Measurements from ENCODE around the gene LYRM2. TPM values are rescaled to one million over a fixed set of nuclear protein-coding genes. Genes with fewer than 3 reads are reported as not detected.
A peak's percentile ranks its signal among the peaks of the same experiment; 100 is the strongest.
"Not testable (repeated sequence)": the region's sequence is repeated elsewhere in the genome, so short reads cannot be mapped to it uniquely, and the experiment has no call there.

Gene LYRM2
- total RNA-seq, 1 donor from 2014 or later, result 19.3 TPM

DNA sequence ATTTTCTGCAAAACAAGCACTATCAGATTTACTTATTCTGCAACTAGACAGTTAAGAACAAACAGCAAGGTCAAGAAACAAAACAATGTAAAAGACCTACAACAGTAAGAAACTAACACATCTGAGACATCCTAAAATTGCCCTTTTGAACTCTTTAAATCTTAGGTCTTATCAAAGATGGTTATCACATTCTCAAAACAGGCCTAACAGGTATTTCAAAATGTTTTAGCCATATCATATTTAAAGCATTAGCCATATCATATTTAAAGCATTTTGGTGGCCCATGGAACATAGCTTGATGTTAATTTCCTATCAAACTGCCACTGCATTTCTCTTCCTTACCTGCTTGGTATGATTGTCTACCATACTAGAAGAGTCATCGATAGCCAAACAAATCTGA is 11.1 kb upstream of the LYRM2 start:
- no peak for DNase-seq (ENCODE audit: low spot score)

DNA sequence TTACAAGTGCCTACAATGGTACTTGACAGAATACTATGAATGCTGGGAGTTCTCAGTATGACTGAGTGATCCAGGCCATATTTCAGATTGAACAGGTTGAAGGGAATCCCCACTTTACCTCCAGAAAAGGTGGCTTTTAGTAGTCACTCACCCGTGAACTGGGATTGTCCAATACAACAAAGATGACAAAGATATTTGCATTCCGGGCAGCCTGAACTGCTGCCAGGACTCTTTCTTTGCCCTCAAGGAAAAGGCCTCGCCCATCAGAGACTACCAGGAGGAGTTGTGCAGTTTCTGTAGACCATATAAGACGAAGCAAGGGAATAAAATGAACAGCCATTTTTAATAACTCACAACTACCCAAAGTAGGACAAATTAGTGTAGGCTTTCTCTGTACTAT is 6.3 kb upstream of the LYRM2 start:
- DNase-seq (ENCODE audit: low spot score), result no peak

DNA sequence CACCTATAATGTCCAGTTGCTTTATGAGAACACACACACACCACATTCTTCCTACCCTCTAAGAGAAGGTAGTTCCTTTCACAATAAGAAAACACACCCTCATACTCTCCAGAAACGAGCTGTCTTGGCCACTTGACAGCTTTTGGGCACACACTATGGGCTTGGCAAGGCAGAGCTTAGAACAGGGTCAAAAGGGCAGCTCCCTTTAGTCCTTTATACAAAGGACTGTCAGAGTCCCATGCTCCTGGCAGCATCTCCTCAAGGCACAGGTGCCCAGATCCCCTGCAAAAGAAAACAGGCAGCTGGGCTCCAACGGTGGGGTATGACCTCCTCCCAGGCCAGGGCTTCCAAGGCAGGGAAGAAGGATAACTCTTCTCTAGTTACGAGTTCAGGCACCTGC is 4.9 kb upstream of the LYRM2 start:
- no peak for DNase-seq (ENCODE audit: low spot score)

DNA sequence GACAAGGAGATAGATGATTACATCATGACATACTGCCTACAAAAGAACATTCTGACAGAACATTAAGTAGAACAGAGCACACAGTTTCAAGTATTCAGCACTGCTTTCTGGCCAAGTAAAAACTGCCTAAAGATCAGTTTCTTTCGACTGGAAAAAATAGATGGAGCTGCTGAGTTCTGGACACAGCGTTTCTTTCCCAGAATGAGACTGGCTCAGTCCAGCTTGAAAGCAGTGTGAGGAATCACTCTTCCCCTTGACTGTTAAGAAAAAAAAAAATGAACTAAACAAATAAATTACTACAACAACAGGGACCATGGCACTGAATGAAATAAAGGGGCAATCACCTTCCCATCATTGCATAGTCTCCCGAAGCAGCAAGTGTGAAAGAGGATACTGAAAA is 4.4 kb upstream of the LYRM2 start:
- DNase-seq (ENCODE audit: low spot score), result no peak

DNA sequence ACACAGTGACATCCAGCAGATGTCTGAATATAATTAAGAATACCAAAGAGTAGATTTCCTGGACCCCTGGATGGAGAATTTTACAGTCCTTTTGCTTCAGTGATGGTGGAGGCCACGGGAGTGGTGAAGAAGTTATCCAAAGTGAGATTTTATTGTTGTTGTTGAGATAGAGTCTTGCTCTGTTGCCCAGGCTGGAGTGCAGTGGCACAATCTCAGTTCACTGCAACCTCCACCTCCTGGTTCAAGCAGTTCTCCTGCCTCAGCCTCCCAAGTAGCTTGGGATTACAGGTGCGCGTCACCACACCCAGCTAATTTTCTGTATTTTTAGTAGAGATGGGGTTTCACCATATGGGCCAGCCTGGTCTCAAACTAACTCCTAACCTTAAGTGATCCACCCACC is 3.0 kb upstream of the LYRM2 start:
- DNase-seq (ENCODE audit: low spot score), result not testable (repeated sequence)

DNA sequence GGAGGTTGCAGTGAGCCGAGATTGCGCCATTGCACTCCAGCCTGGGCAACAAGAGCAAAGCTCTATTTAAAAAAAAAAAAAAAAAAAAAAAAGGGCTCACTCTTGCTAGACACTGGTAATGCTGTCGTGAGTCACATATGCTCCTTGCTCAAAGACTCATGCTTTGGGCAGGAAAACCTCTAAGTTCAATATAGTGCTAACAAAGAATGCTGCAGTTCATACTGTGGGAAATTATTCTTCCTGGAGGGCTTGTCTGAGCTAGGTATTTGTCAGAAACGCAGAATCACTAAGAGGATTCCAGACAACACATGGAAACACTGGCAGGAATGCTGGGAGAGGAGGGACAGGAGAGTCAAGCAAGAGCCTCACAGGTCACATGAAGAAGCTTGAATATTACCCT is 2.3 kb upstream of the LYRM2 start:
- no peak for DNase-seq (ENCODE audit: low spot score)

DNA sequence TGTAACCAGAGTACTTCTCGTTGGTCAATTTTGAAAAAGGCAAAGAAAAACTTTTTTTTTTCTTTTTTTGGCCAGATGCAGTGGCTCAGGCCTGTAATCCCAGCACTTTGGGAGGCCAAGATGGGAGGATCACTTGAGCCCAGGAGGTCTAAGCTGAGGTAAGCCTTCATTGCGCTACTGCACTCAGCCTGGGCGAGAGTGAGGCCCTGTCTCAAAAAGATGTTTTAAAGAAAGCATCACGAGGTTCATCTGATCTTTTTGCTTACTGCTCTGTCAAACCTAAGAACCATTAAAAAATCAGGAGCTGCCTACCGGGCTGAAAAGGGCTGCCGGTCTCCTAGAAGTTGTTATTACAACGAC is 607 bp downstream of the LYRM2 start:
- DNase-seq (ENCODE audit: low spot score), result no peak

DNA sequence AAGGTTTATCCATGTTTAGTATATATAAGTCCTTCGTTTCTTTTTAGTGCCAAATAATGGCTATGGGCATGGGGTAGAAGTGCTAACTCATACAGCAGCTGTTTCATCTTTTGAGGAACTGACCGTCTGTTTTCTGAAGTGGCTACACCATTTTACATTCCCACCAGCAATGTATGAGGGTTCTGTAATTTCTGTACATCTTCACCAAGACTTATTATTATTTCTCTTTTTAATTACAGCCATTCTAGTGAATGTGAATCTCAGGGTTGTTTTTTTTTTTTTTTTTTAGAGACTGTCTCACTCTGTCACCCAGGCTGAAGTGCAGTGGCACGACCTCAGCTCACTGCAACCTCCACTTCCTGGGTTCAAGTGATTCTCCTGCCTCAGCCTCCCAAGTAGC is 2.1 kb downstream of the LYRM2 start:
- not testable (repeated sequence) for DNase-seq (ENCODE audit: low spot score)

DNA sequence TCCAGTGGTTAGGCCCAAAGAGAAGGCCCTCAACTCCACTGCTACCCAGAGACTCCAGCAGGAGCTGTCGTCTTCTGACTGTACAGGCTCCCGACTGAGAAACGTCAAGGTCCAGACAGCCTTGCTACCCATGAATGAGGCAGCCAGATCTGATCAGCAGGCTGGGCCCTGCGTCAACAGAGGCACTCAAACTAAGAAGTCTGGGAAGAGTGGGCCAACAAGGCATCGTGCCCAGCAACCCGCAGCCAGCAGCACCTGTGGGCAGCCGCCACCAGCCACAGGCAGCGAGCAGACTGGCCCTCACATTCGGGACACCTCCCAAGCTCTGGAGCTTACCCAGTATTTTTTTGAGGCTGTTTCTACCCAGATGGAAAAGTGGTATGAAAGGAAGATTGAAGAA is 8.1 kb downstream of the LYRM2 start:
- no peak for DNase-seq (ENCODE audit: low spot score)

DNA sequence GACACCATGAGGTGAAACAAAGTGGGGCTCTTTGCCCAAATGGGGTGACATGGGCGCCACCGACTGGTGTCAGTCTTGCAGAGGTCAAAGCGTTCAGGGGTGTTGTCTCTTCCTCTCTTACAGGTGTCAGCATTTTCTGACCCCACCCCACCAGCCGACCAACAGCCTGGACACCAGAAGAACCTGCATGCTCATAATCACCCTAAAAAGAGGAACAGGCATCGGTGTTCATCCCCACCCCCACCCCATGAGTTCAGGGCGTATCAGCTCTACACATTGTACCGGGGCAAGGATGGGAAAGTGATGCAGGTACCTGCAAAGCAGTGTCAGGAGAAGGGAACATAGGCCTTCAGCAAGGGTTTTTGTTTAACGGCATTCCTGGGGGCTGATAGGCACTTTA is 14.8 kb downstream of the LYRM2 start:
- no peak for DNase-seq (ENCODE audit: low spot score)

DNA sequence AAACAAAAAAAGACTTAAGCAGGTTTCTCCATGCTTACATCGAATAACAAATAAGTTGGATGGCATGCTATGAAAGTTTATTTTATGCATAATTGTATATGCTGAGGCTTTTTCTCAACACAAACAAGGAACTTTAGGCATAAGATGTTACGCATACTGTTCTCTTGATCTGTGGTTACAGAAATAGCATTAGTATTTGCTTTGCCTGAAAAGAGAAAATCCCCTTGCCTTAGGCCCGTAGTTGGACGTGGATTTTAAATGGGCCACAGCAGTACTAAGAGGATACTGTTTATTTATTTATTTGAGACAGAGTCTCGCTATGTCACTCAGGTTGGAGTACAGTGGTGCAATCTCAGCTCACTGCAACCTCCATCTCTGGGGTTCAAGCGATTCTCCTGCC is 19.0 kb downstream of the LYRM2 start:
- DNase-seq (ENCODE audit: low spot score), result no peak

DNA sequence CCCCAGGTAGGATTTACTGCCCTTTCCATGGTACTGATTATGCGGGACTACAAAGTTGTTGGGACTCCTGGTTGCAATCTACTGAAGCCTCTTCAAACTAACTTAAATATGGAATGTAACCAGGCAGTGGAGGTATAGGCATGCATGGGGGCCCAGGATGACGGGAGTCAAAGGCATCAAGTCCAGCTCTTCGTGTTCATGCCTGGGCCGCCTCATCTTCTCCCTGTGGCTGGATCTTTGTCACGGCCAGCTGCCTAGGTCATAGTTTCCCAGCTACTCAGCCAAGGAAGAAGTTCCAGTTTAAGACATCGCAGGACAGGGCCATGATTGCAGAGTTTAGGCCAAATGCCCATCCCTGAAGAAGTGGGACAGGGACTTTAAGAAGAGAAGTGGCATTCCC is 20.5 kb downstream of the LYRM2 start:
- DNase-seq (ENCODE audit: low spot score), result no peak

DNA sequence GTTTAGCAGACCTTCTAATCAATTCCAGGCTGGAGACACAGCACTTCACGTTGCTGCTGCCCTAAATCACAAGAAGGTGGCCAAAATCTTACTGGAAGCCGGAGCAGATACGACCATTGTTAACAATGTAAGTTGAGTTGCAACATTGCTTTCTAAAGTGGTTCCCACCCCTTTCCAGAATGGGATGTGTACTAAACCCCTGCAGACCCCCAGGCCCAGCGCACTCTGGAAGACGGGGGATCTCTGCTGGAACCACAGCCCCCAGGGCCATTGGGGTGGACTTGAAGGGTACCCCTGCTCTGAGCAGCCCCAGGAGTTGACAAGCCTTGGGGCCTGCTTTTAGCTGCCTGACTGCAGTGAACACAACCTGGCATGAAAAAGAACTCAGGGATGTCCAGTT is 22.0 kb downstream of the LYRM2 start:
- no peak for DNase-seq (ENCODE audit: low spot score)

DNA sequence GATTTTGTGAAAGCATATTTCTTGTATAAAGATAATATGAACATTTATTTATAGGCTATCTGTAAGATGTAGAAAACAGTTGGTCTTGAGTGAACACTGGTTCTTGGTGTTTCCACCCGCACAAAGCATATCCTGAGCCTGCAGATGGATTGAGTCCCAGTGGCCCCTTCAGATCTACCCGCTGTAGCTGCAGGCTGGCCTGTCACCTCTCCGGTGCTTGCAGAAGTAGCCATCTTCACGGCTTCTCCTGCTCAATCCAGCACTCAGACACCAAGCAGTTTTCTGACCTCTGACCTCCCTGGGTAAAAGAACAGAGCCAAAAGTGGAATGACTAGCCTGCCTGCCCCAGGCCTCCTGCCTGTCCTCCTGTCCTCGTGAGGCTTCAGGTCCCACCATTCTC is 22.7 kb downstream of the LYRM2 start:
- no peak for DNase-seq (ENCODE audit: low spot score)

DNA sequence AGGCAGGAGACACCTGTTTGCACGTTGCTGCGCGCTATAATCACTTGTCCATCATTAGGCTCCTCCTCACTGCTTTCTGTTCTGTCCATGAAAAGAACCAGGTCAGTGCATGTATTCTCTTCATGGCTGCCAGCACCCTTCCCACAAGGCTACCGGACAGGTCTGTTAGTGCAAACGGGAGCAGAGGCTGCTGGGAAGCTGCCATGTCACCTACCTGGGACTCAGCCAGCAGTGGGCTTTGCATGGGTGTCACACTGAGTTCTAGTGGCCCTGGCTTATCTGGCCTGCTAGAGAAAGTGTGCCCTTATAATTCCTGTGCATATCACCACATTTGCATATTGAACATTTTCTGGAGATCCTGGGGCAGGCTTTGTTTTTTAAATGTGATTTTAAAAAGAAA is 24.8 kb downstream of the LYRM2 start:
- no peak for DNase-seq (ENCODE audit: low spot score)

DNA sequence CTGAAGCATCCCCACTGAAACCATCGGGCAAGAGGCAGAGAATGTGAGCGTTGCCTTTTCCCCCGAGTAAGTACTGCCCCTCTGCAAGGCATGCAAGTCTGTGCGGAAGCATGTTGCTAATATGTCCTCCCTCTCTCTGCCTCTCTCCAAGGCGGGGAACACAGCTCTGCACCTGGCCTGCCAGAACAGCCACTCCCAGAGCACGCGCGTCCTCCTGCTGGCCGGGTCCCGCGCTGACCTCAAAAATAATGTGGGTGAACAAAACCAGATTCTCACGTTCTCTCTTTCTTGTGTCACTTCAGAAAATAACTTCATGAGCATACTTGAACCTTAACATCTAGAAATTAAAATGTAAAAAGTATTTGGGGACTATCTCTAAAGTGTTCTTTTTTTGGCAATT is 26.4 kb downstream of the LYRM2 start:
- DNase-seq (ENCODE audit: low spot score), result no peak

DNA sequence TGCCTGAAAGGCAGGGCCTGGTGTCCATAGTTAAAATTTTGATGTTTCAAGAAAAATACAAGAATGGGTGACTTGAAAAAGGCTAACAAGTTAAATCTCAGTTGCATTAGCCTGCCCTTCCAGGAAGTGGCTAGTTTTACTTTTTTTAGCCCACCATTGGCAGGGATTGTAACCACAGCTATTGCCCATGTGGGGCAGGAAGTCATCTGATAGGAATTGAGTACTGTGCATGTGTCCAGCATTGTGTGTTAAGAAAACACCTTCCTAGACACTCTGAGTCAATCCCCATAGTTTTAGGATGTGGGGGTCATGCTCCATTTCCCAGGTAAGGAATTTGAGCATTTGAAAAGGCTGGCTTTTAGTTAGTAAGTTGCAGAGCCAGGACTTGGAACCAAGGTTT is 26.9 kb downstream of the LYRM2 start:
- DNase-seq (ENCODE audit: low spot score), result no peak

DNA sequence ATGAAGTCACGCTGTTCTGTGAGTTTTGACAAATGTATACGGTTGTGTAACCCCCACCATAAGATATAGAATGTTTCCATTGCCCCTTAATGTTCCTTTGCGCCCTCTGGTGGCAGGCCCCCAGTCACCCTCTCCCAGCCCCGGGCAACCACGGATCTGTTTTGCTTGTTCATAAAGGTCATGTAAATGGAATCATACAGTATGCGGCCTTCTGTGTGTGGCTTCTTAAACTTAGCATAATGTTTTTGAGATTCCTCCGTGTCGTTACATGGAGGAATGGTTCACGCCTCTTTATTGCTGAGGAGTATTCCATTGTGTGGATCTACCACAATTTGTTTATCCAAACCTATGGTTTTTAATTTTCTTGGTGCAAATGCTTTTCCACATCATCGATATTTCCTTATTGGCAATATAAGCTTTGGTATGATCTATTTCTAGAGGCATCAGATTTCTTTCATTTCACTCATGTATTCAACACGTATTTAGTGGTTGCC is 28.4 kb downstream of the LYRM2 start:
- DNase-seq (ENCODE audit: low spot score), result peak; percentile 25

DNA sequence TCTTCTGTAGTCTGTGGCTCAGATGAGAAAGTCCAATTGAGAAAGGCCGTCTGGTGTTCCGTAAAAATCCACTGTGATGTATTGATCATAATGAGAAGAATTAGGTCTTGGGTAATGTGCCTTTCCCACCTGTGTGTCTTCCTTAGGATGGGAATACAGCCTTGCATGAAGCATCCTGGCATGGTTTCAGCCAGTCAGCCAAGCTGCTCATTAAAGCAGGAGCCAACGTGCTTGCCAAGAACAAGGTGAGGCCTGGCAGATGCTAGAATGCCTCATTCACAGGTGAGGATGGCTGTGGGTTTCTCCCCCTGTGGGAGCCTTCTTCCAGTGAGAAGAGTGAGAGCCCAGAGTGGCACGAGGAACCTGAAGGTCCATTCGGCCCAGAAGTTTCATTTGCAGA is 32.7 kb downstream of the LYRM2 start:
- no peak for DNase-seq (ENCODE audit: low spot score)

DNA sequence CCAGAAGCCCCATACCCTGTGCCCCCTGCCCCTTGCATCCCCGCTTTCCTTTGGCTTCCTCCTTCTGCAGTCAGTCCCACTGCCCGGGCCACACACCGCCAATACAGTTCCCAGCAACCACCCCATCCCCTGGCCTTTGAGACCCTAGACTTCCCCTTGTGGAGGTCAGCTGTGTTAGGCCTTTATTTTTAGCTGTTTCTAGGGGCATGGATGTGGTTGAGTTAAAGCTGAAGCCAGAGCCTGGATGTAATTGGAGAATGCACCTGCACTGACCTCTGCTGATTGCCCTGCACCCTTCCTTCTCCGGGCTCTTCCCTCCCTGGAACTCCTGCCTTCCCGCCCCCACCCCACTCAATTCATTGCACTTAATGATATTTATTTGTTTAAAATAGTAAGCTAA is 33.9 kb downstream of the LYRM2 start:
- no peak for DNase-seq (ENCODE audit: low spot score)

DNA sequence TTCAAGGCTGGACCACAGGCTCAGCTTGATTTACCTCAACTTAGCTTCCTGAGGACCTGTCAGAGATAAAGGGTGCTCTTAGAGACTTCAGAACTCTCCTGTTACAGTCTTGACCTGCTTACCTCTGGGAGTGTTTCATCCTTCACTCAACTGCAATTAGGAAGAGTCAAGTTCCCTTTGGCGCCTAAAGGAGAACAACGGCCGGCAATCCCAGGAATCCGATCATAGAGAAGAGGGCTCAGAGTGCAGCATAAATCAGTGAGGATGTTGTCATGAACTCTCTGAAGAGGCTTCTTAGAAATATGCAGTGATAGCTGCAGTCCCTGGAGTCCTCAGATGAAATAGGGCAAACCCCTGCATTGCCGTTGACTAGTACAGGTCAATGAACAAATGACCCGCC is 36.4 kb downstream of the LYRM2 start:
- no peak for DNase-seq (ENCODE audit: low spot score)

DNA sequence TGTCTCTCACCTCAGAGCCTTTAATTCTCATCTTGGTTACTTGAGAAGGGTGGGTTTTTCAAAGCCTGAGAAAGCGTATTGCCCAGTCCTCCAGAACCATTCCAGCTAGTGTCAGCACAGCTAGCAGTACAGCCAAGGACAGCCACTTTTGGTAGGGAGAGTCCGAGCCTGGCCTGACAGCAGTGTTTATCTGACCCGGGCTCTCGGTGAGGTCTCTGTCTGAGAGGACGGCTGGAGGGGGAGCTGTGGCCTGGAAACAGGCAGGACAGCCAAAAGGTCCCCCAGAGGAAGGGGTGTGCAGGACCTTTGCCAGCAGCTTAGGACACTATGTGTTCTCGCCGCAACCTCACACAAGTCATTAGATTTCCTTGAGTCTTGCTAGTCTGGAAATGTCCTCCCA is 38.8 kb downstream of the LYRM2 start:
- DNase-seq (ENCODE audit: low spot score), result no peak

DNA sequence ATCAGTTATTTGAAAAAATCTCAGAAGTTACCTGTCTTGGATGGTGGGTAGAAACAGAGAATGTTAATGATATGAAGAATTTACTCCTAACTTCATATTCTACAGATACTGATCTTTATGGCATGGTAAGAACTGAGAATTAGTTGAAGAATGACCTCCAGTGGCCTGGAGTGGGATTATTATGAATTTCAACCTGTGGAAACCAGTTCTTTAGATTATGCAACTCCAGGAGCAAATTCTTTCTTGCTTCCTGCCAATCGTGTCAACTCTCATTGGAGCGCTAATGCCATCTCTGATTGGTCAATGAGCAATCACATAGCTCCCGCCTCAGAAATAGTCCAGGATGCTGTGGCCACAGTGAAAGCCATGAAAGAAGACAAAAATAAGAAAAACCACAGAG is 40.6 kb downstream of the LYRM2 start:
- DNase-seq (ENCODE audit: low spot score), result peak; percentile 73

DNA sequence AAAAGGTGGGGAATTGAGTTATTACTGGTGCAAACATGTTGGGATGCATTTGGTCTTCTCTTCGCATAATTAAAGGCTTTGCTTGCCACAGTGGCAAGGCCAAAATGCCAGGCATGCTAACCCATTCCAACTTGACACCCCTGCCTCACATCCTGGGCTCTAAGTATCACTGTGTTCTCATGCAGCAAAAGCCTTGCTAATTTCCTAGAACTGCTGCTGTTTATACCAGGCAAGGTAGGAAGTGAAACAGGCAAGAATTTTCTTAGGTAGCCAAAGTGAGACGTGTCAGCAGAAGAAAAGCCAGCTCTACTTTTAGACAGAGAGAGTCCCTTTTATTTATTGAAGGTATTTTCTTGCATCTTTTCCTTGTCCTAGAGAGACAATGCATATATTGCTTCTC is 41.2 kb downstream of the LYRM2 start:
- DNase-seq (ENCODE audit: low spot score), result no peak

DNA sequence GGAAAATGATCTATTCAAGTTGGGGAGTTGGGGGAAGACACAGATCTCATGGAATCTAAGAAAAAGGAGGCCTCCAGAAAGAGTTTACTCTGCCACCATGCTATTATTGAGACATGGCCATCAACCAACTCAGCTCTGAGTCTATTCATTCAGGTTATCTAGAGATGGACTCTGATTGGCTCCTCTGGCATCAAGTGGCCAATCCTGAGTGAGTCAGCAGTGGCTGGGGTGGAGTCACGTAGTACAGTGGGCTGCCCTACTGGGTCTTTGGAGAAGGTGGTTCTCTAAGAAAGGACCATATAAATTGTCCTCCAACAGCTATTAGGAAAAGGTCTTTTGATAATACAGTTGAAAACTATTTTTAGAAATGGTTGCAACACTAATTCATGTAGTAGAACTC is 42.1 kb downstream of the LYRM2 start:
- DNase-seq (ENCODE audit: low spot score), result no peak

Data from umbilical cord (tissue), 2 donors.